ENCODE measurements around the gene CUEDC1. TPM values are rescaled to one million over a fixed set of nuclear protein-coding genes. Genes with fewer than 3 reads are reported as not detected.
A peak's percentile ranks its signal among the peaks of the same experiment; 100 is the strongest.

Gene CUEDC1
- total and polyA plus RNA-seq, 2 of the 13 experiments (the other 11 are each of a cell fraction or from before 2014, with no cell fraction given): 7.4 to 12.9 TPM

DNA sequence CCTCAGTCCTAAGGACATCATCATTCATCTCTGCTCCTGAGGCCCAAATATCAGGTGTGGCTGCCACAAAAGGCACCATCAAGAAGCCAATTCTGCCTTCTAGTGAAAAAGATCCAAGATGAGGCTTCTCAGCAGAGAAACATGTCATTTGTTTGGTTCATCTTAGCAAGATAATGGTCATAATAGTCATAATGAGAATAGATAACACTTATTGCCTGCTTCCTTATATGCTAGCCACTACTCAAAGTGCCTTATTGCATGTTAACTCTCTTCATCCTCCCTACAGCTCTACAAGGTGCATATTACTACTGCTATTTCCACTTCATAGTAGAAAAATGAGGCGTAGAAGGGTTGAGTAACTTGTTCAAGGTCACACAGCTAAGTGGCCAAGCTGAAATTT lies 60.4 kb downstream of the CUEDC1 start:
- no peaks in the 10 kb centered on the region for H4K20me1 ChIP-seq (ENCODE audit: insufficient read depth, low read length)
- no peak overlapping the region for H3K4me3 ChIP-seq (replicated peaks in 1 of 3; ENCODE audit: insufficient read depth in 1 of 3, low read depth in 2 of 3, low read length in 3 of 3)
- no peak for ATAC-seq
- no peaks in the 10 kb centered on the region for H3K79me2 ChIP-seq (ENCODE audit: insufficient read depth, low read length)
- in situ Hi-C loops (cut with HindIII; ENCODE audit: extremely low pct_ligation_motif_present, low pct_unique_long_range_greater_than_20kb): loop anchor here (10.0 kb wide), 1 partner anchor 220 kb away; no protein-coding TSS in a partner anchor
- CTCF ChIA-PET (ENCODE audit: low intra/inter-chr PET ratio, low total read pairs): no interaction called here
- no peaks in the 10 kb centered on the region for H3K9me3 ChIP-seq (ENCODE audit: low read length)
- 54% methylated on average over 1 of the region's 1 CpG for WGBS (ENCODE audit: low lambda C conversion rate)
- no peak overlapping the region for H2AFZ ChIP-seq (ENCODE audit: low read length)
- TF ChIP-seq HMG20A (CRISPR knock-in tag; IDR thresholded peaks at IDR 0.05; ENCODE audit: borderline replicate concordance) (peak; percentile 32; the same call in 1 of the 2 replicates), FOXJ3 (CRISPR knock-in tag; IDR thresholded peaks at IDR 0.05; ENCODE audit: borderline replicate concordance) (peak; percentile 42; the same call in 1 of the 2 replicates), MED1 (CRISPR knock-in tag; IDR thresholded peaks at IDR 0.05) (0 out of 2 replicates have a peak, but pooled peaks have one; percentile 10), SIX4 (CRISPR knock-in tag; IDR thresholded peaks at IDR 0.05) (0 out of 2 replicates have a peak, but pooled peaks have one; percentile 55), FOXA3 (CRISPR knock-in tag; IDR thresholded peaks at IDR 0.05) (no peak), SIX1 (CRISPR knock-in tag; IDR thresholded peaks at IDR 0.05; ENCODE audit: borderline replicate concordance) (peak; percentile 36; the same call in 1 of the 2 replicates)
- no peak for DNase-seq (ENCODE audit: low spot score)
- BruUV-seq (replicated peaks): no TSS peak
- peak overlapping the region; percentile 59 for H3K27ac ChIP-seq (ENCODE audit: extremely low read length, insufficient read depth, low read length)
- peak overlapping the region; percentile 2; the same call in 1 of the 2 replicates for H3K9ac ChIP-seq (ENCODE audit: insufficient read depth, low read depth, low read length)
- peak overlapping the region; percentile 1; the same call in 1 of the 2 replicates for H3K4me2 ChIP-seq (ENCODE audit: low read depth, low read length)
- intact Hi-C loops (cut with micrococcal nuclease; ENCODE audit: unreplicated experiment): loop anchor here (5.0 kb wide), 1 partner anchor 43 kb away; the partner anchor contains the start of gene MRPS23
- POLR2A ChIA-PET: interaction anchor here (3.6 to 4.0 kb wide), 2 partner anchors 8 to 99 kb away, joined by 37 to 87 read pairs; no protein-coding TSS in a partner anchor
- no peaks in the 10 kb centered on the region; a peak in 1 of 5 replicates for H3K27me3 ChIP-seq (ENCODE audit: control insufficient read depth in 1 of 2, insufficient read depth in 2 of 2, low read length in 2 of 2)
- H3K36me3 ChIP-seq (replicated peaks in 1 of 2; ENCODE audit: control insufficient read depth in 1 of 2, insufficient read depth in 2 of 2, low read length in 2 of 2): no peaks in the 10 kb centered on the region
- FAIRE-seq: peak; percentile 8
- peaks cover 73% of the 10 kb centered on the region for H3K4me1 ChIP-seq (ENCODE audit: insufficient read depth, low read length)

DNA sequence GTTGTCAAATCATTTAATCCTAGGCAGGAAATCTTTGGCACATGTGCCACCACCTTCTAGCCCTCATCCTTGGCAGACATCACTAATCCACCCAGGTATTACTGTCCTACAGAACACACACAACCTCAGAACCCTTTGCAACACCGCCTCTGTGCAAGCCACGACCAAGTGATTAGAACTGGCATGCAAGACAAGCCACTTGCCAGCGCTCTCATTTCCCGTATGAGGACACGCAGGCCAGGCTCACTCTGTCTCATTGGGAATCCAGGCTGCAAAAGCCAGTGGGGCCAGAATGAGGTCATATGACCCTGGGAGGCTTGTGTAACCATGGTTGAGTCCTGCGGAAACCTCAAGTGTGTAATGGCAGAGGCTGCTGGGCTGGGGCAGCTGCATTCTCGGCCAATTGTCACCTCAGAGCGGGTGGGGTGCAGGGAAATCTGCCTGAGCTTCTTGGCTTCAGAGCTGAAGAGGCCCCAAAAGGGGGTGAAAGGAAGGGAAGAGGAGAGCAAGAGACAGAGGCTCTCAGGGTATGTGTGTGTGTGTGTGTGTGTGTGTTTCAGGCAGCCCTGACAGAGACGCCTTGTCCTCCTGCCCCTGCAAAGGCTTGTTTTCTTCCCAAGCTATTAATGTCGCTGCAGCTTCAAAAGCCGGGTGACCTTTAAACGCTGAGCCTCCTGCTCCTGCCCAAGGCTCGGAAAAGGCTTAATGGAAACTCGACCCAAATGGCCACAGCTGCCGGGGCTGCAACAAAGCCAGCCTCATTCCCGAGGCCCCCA lies 62.2 kb downstream of the CUEDC1 start:
- Histone ChIP-seq H3K9me3 (ENCODE audit: low read length) (no peaks in the 10 kb centered on the region), H3K4me1 (ENCODE audit: insufficient read depth, low read length) (peaks cover 61% of the 10 kb centered on the region), H3K79me2 (ENCODE audit: insufficient read depth, low read length) (no peaks in the 10 kb centered on the region), H3K9ac (ENCODE audit: insufficient read depth, low read depth, low read length) (peak overlapping the region; percentile 88), H3K36me3 (replicated peaks in 1 of 2; ENCODE audit: control insufficient read depth in 1 of 2, insufficient read depth in 2 of 2, low read length in 2 of 2) (no peaks in the 10 kb centered on the region), H3K4me2 (ENCODE audit: low read depth, low read length) (peak overlapping the region; percentile 94), H4K20me1 (ENCODE audit: insufficient read depth, low read length) (no peaks in the 10 kb centered on the region), H2AFZ (ENCODE audit: low read length) (peak overlapping the region; percentile 3), H3K4me3 (replicated peaks in 1 of 3; ENCODE audit: insufficient read depth in 1 of 3, low read depth in 2 of 3, low read length in 3 of 3) (peak overlapping the region; percentile 64 to 83 (median 68)), H3K27me3 (ENCODE audit: control insufficient read depth in 1 of 2, insufficient read depth in 2 of 2, low read length in 2 of 2) (no peaks in the 10 kb centered on the region; a peak in 1 of 5 replicates), H3K27ac (ENCODE audit: extremely low read length, insufficient read depth, low read length) (peak overlapping the region; percentile 93)
- CTCF ChIA-PET (ENCODE audit: low intra/inter-chr PET ratio, low total read pairs): interaction anchor here (1.0 to 1.9 kb wide), 6 partner anchors 13 to 220 kb away, joined by 3 to 12 read pairs (median 6); no protein-coding TSS in a partner anchor
- POLR2A ChIA-PET: interaction anchor here (0.6 to 4.0 kb wide), 33 partner anchors 10 to 806 kb away, joined by 3 to 87 read pairs (median 7); partner anchors contain the start of genes CUEDC1, DYNLL2, MRPS23 and SRSF1
- intact Hi-C loops (cut with micrococcal nuclease; ENCODE audit: unreplicated experiment): loop anchor here (1.0 to 5.0 kb wide), 8 partner anchors 14 to 106 kb away; partner anchors contain the start of gene MRPS23
- DNase-seq (ENCODE audit: low spot score): peak; percentile 97
- peak; percentile 98 for FAIRE-seq
- in situ Hi-C loops (cut with HindIII; ENCODE audit: extremely low pct_ligation_motif_present, low pct_unique_long_range_greater_than_20kb): loop anchor here (10.0 kb wide), 1 partner anchor 222 kb away; no protein-coding TSS in a partner anchor
- TSS peak; percentile 95 for BruUV-seq (replicated peaks)
- WGBS (ENCODE audit: low lambda C conversion rate): 2% methylated on average over 15 of the region's 16 CpGs
- ATAC-seq: peak; percentile 93
- TF ChIP-seq ATF1 (CRISPR knock-in tag; IDR thresholded peaks at IDR 0.05): no peak
- TF ChIP-seq ZNF251 (CRISPR knock-in tag; IDR thresholded peaks at IDR 0.05): peak; percentile 41; the same call in 1 of the 2 replicates
- TF ChIP-seq, protein P1, sequence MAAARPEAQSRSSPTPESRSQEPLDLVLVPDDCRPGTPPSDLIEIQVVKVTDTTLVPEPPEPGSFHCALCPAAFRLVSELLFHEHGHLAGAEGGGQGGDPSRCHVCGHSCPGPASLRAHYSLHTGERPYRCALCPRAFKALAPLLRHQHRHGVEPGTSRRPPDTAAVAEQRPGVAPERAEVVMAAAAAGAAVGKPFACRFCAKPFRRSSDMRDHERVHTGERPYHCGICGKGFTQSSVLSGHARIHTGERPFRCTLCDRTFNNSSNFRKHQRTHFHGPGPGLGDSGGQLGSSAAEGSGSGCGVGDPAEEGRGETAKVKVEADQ (CRISPR knock-in tag; IDR thresholded peaks at IDR 0.05; ENCODE audit: borderline replicate concordance): peak; percentile 73
- peak; percentile 12; the same call in 1 of the 2 replicates for TF ChIP-seq MEIS2 (CRISPR knock-in tag; IDR thresholded peaks at IDR 0.05)
- TF ChIP-seq, protein P2, sequence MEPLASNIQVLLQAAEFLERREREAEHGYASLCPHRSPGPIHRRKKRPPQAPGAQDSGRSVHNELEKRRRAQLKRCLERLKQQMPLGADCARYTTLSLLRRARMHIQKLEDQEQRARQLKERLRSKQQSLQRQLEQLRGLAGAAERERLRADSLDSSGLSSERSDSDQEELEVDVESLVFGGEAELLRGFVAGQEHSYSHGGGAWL (CRISPR knock-in tag; IDR thresholded peaks at IDR 0.05): no peak
- no peak for TF ChIP-seq FLYWCH1 (CRISPR knock-in tag; IDR thresholded peaks at IDR 0.05)
- TF ChIP-seq BHLHE40 (IDR thresholded peaks at IDR 0.05; ENCODE audit: low read length): peak; percentile 35; the same call in 1 of the 2 replicates

Measured in HepG2 (cell line).